ENCODE results near the gene HAUS8. TPM values are rescaled to one million over a fixed set of nuclear protein-coding genes. Genes with fewer than 3 reads are reported as not detected.

The HAUS8 gene
- total and polyA plus RNA-seq, 12 donors = 2.0 to 10.2 (median 4.9) TPM

DNA sequence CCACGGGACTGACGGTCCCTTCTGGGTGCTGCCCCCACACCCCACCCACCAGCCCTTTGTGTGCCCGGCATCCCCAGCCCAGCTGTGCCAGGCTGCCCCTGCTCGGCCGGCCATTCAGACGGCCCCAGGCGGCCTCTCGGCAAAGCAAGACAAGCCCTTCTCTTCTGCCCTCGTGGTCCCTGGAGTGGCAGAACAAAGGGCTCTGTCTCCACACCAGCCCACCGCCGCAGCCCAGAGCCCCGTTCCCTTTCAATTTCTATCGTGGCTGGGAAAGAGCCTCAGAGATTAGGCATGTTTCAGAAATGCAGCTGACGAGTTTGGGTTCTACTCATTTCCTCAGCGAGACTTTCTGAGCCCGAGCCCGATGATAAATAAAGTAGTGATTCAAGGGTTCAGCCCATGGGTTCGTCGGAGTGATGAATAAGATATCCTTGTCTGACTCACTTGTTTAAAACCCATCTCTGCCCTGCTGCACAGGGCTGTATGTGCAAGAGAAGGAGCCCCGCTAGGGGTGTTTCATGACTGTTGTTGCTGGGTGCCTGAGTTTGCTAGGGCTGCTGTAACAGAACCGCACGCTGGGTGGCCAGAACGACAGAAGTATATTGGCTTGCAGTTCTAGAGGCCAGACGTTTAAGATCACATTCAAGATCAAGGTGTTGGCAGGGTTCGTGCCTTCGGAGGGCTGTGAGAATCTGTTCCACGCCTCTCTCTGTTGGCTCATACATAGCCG, 4.6 kb upstream of the HAUS8 start:
- 30 to 33% methylated on average over 28 of the region's 28 CpGs for WGBS, 2 donors
- DNase-seq (peak; percentile 59 to 76), ATAC-seq (peak; percentile 13 to 65 (median 46))
- peaks cover 0 to 11% (median 0%) of the 10 kb centered on the region in 9 donors for H3K36me3 ChIP-seq
- no peaks in the 10 kb centered on the region for H3K9me3 ChIP-seq
- TF ChIP-seq, protein P1, sequence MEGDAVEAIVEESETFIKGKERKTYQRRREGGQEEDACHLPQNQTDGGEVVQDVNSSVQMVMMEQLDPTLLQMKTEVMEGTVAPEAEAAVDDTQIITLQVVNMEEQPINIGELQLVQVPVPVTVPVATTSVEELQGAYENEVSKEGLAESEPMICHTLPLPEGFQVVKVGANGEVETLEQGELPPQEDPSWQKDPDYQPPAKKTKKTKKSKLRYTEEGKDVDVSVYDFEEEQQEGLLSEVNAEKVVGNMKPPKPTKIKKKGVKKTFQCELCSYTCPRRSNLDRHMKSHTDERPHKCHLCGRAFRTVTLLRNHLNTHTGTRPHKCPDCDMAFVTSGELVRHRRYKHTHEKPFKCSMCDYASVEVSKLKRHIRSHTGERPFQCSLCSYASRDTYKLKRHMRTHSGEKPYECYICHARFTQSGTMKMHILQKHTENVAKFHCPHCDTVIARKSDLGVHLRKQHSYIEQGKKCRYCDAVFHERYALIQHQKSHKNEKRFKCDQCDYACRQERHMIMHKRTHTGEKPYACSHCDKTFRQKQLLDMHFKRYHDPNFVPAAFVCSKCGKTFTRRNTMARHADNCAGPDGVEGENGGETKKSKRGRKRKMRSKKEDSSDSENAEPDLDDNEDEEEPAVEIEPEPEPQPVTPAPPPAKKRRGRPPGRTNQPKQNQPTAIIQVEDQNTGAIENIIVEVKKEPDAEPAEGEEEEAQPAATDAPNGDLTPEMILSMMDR (IDR thresholded peaks at IDR 0.05) = peak in 8 of 9 donors; percentile 24 to 69 (median 54)
- H3K4me3 ChIP-seq = peak overlapping the region in 8 of 10 donors; percentile 14 to 50 (median 44)
- H3K4me1 ChIP-seq = peaks cover 4 to 76% (median 61%) of the 10 kb centered on the region in 9 donors
- H3K27me3 ChIP-seq = no peaks in the 10 kb centered on the region
- intact Hi-C loops (cut with DNase I) = loop anchor here in 8 of 10 donors (2.0 to 10.0 kb wide), 8 partner anchors 47 to 1215 kb away; partner anchors contain the start of genes OCEL1 (in 3 of the 8) and ANKLE1 (in 1 of the 8)
- peak overlapping the region in 9 of 10 donors; percentile 76 to 91 (median 84) for H3K27ac ChIP-seq

DNA sequence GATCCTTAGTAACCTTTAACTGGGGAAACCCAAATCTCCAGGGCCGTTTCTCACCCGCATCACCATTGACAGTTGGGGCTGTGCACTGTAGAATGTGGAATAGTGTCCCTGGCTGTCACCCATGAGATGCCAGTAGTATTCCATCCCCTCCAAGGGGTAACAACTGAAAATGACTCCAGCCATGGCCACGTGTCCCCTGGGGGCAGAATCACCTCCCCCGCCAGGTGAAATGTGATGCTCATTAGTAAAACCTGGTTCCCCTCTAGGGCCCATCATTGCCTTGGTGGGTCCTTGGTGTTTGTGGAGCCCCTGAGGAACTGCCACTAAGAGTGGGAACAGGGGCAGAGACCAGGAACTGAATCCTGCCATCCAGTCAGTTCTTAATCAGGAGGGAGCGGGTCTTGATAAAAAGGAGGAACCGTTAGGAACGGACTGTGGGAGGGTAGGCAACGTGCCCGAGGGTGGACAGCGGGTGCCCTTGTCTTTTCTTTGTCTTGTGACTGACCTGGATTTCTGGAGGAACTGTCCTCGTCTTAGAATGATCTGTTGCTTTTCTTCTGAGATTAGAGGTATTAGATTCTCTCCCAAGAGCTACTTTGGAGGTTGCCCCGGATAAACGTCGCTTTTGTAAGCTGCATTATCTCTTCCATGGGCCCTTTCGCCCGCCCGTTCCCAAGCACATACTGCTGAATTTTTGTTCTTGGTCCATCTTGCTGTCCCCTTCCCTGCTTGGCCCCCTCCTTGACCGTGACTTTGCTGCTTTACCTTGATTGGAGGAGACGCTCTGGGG, 3.9 kb upstream of the HAUS8 start:
- peaks cover 7 to 82% (median 68%) of the 10 kb centered on the region in 9 donors for H3K4me1 ChIP-seq
- TF ChIP-seq, protein P1 (IDR thresholded peaks at IDR 0.05) = no peak
- 49 to 55% methylated on average over 19 of the region's 19 CpGs for WGBS, 2 donors

DNA sequence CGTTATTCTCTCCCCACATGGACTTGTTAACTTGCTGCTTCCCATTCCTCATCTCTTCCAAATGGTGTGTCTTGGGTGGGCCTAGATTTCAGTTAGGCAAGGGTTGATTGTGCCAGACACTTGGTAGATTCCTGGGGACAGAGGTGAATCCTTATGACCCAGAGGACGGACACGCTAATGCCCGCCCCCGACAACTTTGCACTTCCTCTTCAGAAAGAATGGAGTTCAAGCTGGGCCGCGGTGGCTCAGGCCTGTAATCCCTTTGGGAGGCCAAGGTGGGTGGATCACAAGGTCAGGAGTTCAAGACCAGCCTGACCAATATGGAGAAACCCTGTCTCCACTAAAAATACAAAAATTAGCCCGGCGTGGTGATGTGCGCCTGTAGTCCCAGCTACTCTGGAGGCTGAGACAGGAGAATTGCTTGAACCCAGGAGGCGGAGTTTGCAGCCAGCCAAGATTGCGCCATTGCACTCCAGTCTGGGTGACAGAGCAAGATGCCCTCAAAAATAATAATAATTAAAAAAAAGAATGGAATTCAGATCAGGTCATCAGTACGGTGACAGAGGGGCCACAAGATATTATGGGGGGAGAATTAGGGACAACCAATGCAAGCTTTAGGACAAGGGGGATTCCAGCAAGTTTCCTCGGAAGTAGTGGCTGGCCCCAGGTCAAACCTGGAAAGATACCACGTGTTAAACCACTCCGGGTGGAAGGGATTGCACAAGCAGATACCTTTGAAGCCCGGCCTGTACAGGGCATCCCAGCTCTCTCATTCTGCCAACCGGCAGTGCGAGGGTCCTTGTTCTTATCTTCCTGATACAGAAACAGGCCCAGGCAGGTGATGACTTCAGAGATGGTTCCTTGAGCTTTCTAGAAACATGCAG, 3.0 kb upstream of the HAUS8 start:
- Histone ChIP-seq H3K36me3 (peaks cover 0 to 10% (median 0%) of the 10 kb centered on the region in 9 donors), H3K27ac (peak overlapping the region in 4 of 10 donors; percentile 10 to 91 (median 82)), H3K4me1 (peaks cover 7 to 89% (median 71%) of the 10 kb centered on the region in 9 donors), H3K27me3 (no peaks in the 10 kb centered on the region), H3K4me3 (peak overlapping the region in 1 of 10 donors; percentile 86), H3K9me3 (no peaks in the 10 kb centered on the region)
- TF ChIP-seq, protein P1 (IDR thresholded peaks at IDR 0.05) = no peak
- ATAC-seq = no peak
- no peak for DNase-seq
- intact Hi-C loops (cut with DNase I) = loop anchor here in 5 of 10 donors (5.0 to 10.0 kb wide), 5 partner anchors 49 to 1217 kb away; partner anchors contain the start of gene OCEL1 (in 3 of the 5)
- 78 to 85% methylated on average over 19 of the region's 19 CpGs for WGBS, 2 donors

More for the DNA sequence above, 3.9 kb upstream of the HAUS8 start:
- Histone ChIP-seq H3K27ac (peak overlapping the region in 9 of 10 donors; percentile 76 to 91 (median 84)), H3K27me3 (no peaks in the 10 kb centered on the region), H3K36me3 (peaks cover 0 to 11% (median 0%) of the 10 kb centered on the region in 9 donors), H3K9me3 (no peaks in the 10 kb centered on the region), H3K4me3 (peak overlapping the region in 8 of 10 donors; percentile 14 to 50 (median 44))
- intact Hi-C loops (cut with DNase I) = loop anchor here in 5 of 10 donors (5.0 to 10.0 kb wide), 5 partner anchors 48 to 1216 kb away; partner anchors contain the start of gene OCEL1 (in 3 of the 5)
- no peak for DNase-seq
- ATAC-seq = no peak
